Lung (tissue), 12 donors: ENCODE data around the gene UBE2B. TPM values are rescaled to one million over a fixed set of nuclear protein-coding genes. Genes with fewer than 3 reads are reported as not detected.
A peak's percentile ranks its signal among the peaks of the same experiment; 100 is the strongest.

Experiments
- ATAC-seq: fragments of 200-7000 bp; cut with Tn5 transposase; one replicate; pipeline ENCODE4 v1.9.1; 2020; ENCODE audit warnings: moderate number of reproducible peaks; ENCODE audit not compliant: insufficient read depth, low FRiP score
- DNase-seq, 3 donors: peaks; one replicate each; pipeline ENCODE4 v3.0.0-alpha.2; 2013 to 2017
- H3K27ac ChIP-seq, 2 donors: one replicate each; pipeline ENCODE4 v1.5.1; 2013; ENCODE audit warnings: mild to moderate bottlenecking in 2 of 2, moderate library complexity in 2 of 2, control low read depth in 1 of 2, inconsistent platforms in 1 of 2, low read depth in 1 of 2, low read length in 1 of 2
- H3K27me3 ChIP-seq, 3 donors: one replicate each; pipeline ENCODE4 v1.5.1; 2013; ENCODE audit warnings: low read length in 2 of 3; ENCODE audit not compliant: control insufficient read depth in 3 of 3, insufficient read depth in 3 of 3
- H3K36me3 ChIP-seq, 4 donors: one replicate each; pipeline ENCODE4 v1.5.1; 2013; ENCODE audit warnings: low read length in 4 of 4, mild to moderate bottlenecking in 1 of 4, moderate library complexity in 1 of 4; ENCODE audit not compliant: control insufficient read depth in 4 of 4, insufficient read depth in 4 of 4
- H3K4me1 ChIP-seq, 5 donors: one replicate each; pipeline ENCODE4 v1.5.1; 2013; ENCODE audit warnings: low read length in 5 of 5, mild to moderate bottlenecking in 2 of 5, moderate library complexity in 1 of 5; ENCODE audit not compliant: control insufficient read depth in 5 of 5, insufficient read depth in 5 of 5
- H3K4me3 ChIP-seq: one replicate; pipeline ENCODE4 v1.5.1; 2013; ENCODE audit warnings: mild to moderate bottlenecking, control low read depth, moderate library complexity
- H3K9ac ChIP-seq, 2 donors: one replicate each; pipeline ENCODE4 v1.5.1; 2013; ENCODE audit warnings: low read length in 2 of 2, control low read depth in 1 of 2; ENCODE audit not compliant: insufficient read depth in 1 of 2
- H3K9me3 ChIP-seq, 4 donors: one replicate each; pipeline ENCODE4 v1.5.1; 2013; ENCODE audit warnings: low read length in 3 of 4, mild to moderate bottlenecking in 1 of 4, moderate library complexity in 1 of 4; ENCODE audit not compliant: control insufficient read depth in 4 of 4, insufficient read depth in 3 of 4
- WGBS, 2 donors: extraction: QIAGEN DNeasy Blood & Tissue Kit; methylation state at CpG; one replicate each; pipeline ENCODE4 v1.1.7; 2013; 5-methylcytosine and 5-hydroxymethylcytosine counted together
- polyA plus RNA-seq, 2 donors: library from polyadenylated mRNA; stranded (reverse); fragments of 200-250 nt; gene quantifications; one replicate each; pipeline ENCODE4 v1.2.1, GENCODE V29; 2013
- total RNA-seq, 2 donors: library from RNA; depleted of rRNA in 1 of 2; stranded (reverse); fragments of >200 nt in 1 of 2; gene quantifications; one replicate each; pipeline ENCODE4 v1.2.1, GENCODE V29; 2014 to 2021
- TF ChIP-seq, protein P1 (sequence below): IDR thresholded peaks from 2 replicates; pipeline ENCODE4 v1.5.1; 2012; ENCODE audit warnings: mild to moderate bottlenecking; ENCODE audit errors: control extremely low read depth, extremely low read depth
- donor health status: control.
- donor health status: control.
- donor health status: Bipolar disorder and iron deficiency.
- donor health status: healthy.
- donor health status: DM: yes; HTN: yes; CAD: no.

Gene UBE2B
- total and polyA plus RNA-seq, 4 donors: 75.1 to 119 (median 100) TPM

GRCh38 chr5:134436523-134437339 is 65.4 kb downstream of the UBE2B start:
- Histone ChIP-seq H3K36me3 (no peaks in the 10 kb centered on the region), H3K9me3 (no peaks in the 10 kb centered on the region), H3K4me1 (peaks cover 15 to 30% (median 23%) of the 10 kb centered on the region in 5 donors), H3K27ac (peak overlapping the region; percentile 85 to 95), H3K27me3 (no peaks in the 10 kb centered on the region), H3K4me3 (no peak overlapping the region), H3K9ac (peak overlapping the region in 1 of 2 donors; percentile 34)
- TF ChIP-seq, protein P1, sequence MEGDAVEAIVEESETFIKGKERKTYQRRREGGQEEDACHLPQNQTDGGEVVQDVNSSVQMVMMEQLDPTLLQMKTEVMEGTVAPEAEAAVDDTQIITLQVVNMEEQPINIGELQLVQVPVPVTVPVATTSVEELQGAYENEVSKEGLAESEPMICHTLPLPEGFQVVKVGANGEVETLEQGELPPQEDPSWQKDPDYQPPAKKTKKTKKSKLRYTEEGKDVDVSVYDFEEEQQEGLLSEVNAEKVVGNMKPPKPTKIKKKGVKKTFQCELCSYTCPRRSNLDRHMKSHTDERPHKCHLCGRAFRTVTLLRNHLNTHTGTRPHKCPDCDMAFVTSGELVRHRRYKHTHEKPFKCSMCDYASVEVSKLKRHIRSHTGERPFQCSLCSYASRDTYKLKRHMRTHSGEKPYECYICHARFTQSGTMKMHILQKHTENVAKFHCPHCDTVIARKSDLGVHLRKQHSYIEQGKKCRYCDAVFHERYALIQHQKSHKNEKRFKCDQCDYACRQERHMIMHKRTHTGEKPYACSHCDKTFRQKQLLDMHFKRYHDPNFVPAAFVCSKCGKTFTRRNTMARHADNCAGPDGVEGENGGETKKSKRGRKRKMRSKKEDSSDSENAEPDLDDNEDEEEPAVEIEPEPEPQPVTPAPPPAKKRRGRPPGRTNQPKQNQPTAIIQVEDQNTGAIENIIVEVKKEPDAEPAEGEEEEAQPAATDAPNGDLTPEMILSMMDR: no peak
- peak; percentile 84 for ATAC-seq
- WGBS, 2 donors: 12 to 13% methylated on average over 20 of the region's 20 CpGs
- peak; percentile 71 to 80 (median 72) for DNase-seq

GRCh38 chr5:134437340-134437846 is 66.0 kb downstream of the UBE2B start:
- no peaks in the 10 kb centered on the region for H3K9me3 ChIP-seq
- TF ChIP-seq, protein P1: no peak
- H3K27me3 ChIP-seq: no peaks in the 10 kb centered on the region
- H3K4me3 ChIP-seq: no peak overlapping the region
- DNase-seq (no peak), ATAC-seq (no peak)
- peaks cover 15 to 30% (median 23%) of the 10 kb centered on the region in 5 donors for H3K4me1 ChIP-seq
- peak overlapping the region; percentile 85 to 95 for H3K27ac ChIP-seq
- no peak overlapping the region for H3K9ac ChIP-seq
- WGBS, 2 donors: 84 to 89% methylated on average over 4 of the region's 4 CpGs
- no peaks in the 10 kb centered on the region for H3K36me3 ChIP-seq

DNA sequence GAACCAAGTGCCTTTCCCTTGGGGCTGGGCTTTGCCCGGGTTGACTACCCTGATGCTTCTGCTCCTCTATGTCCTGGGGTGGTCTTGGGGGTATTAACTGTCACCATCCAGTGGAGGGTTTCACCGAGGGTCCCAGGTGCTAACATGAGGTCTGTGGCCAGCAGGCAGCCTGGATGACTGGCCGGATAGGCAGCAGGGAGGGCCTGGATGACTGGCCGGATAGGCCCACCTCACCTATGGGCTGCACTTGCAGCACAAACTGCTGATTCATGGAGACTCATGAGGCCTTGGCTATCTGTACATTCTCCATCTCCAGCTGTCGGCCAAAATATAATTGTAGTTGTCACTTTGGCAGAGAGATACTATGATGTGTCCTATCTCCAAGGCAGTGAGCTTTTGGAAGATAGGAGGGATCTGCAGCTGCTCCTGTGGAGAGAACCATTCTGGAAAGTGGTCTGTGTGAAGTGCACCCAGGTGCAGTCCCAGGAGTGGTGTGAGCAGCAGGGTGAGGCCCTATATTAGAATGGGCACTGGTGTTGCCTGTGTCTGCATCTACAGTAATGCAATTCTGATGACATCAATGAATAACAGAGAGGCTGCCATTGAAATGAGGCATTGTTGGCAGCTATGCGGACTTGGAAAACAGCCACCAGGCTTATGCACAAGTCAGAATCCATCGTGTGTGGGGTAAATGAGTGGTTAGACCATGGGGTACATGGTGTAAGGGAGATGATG is 66.6 kb downstream of the UBE2B start:
- Histone ChIP-seq H3K9me3 (no peaks in the 10 kb centered on the region), H3K4me1 (peaks cover 15 to 30% (median 23%) of the 10 kb centered on the region in 5 donors), H3K9ac (no peak overlapping the region), H3K27ac (peak overlapping the region; percentile 85 to 95), H3K27me3 (no peaks in the 10 kb centered on the region), H3K36me3 (no peaks in the 10 kb centered on the region), H3K4me3 (no peak overlapping the region)
- ATAC-seq (no peak), DNase-seq (peak; percentile 30 to 46 (median 31))
- WGBS, 2 donors: 70 to 80% methylated on average over 7 of the region's 7 CpGs
- TF ChIP-seq, protein P1: no peak
